Endothelial cell of umbilical vein (primary cell): ENCODE measurements around the gene CASD1. TPM values are rescaled to one million over a fixed set of nuclear protein-coding genes. Genes with fewer than 3 reads are reported as not detected.

Experiments
- BruUV-seq: library from RNA; stranded (reverse); fragments of 400-500 nt; replicated peaks from 2 replicates; lab custom pipeline; 2021; lab: Mats Ljungman, UMichigan
- CTCF ChIA-PET: fragments of 300-600, 350-600 bp; sonication (Branson Sonifier 250); formaldehyde crosslinking; loops from one replicate; lab custom pipeline; 2021; ENCODE audit warnings: antibody characterized with exemption, inconsistent platforms; lab: Charles Lee
- POLR2A ChIA-PET: fragments of 300-600, 350-600 bp; sonication (Branson Sonifier 250); formaldehyde crosslinking; loops from one replicate; lab custom pipeline; 2021; ENCODE audit warnings: antibody characterized with exemption, inconsistent platforms; lab: Charles Lee
- DNase-seq: peaks from one replicate; pipeline ENCODE4 v3.0.0-alpha.2; 2011; ENCODE audit warnings: low read depth, low spot score
- FAIRE-seq: peaks from 2 replicates; lab custom pipeline; 2011; peaks lifted over from hg19 to GRCh38; lab: Jason Lieb, UNC
- H2AFZ ChIP-seq: 2 replicates; pipeline ENCODE4 v1.6.0; 2012; ENCODE audit warnings: low read depth, low read length, control low read depth, inconsistent platforms
- H3K27ac ChIP-seq: 2 replicates; pipeline ENCODE4 v1.5.1; 2011; ENCODE audit warnings: low read depth, mild to moderate bottlenecking, control low read depth, low read length, moderate library complexity; ENCODE audit not compliant: insufficient read depth
- H3K27me3 ChIP-seq, 2 experiments: 2 replicates each; pipeline versions ENCODE4 v1.6.0 to v1.6.1; 2011; ENCODE audit warnings: low read length in 2 of 2, mixed read lengths in 1 of 2; ENCODE audit not compliant: control insufficient read depth in 2 of 2, insufficient read depth in 2 of 2
- H3K36me3 ChIP-seq, 2 experiments: 2 replicates in 1 of 2; 3 replicates in 1 of 2; pipeline ENCODE4 v1.5.1; 2011; ENCODE audit warnings: low read length in 2 of 2, mild to moderate bottlenecking in 1 of 2, moderate library complexity in 1 of 2; ENCODE audit not compliant: control insufficient read depth in 2 of 2, insufficient read depth in 2 of 2; ENCODE audit errors: extremely low read depth in 1 of 2
- H3K4me1 ChIP-seq: 3 replicates; pipeline ENCODE4 v1.5.1; 2011; ENCODE audit warnings: mild to moderate bottlenecking, low read length; ENCODE audit not compliant: control insufficient read depth, insufficient read depth; ENCODE audit errors: extremely low read depth
- H3K4me2 ChIP-seq: 2 replicates; pipeline ENCODE4 v1.6.1; 2011; ENCODE audit warnings: low read length, control low read depth, mixed read lengths; ENCODE audit not compliant: insufficient read depth
- H3K4me3 ChIP-seq, 3 experiments: fragments of 200-600 bp in 1 of 3; sonication (generic), shearing (Covaris generic) in 1 of 3; replicated peaks in 1 of 3; 2 replicates each; pipeline ENCODE4 v1.5.1; 2011 to 2016; ENCODE audit warnings: control low read depth in 3 of 3, low read length in 3 of 3, mild to moderate bottlenecking in 2 of 3, inconsistent platforms in 1 of 3, low read depth in 1 of 3, moderate library complexity in 1 of 3; ENCODE audit not compliant: insufficient read depth in 1 of 3
- H3K79me2 ChIP-seq: 2 replicates; pipeline ENCODE4 v1.6.0; 2012; ENCODE audit warnings: low read length, inconsistent platforms; ENCODE audit not compliant: control insufficient read depth, insufficient read depth
- H3K9ac ChIP-seq: replicated peaks from 2 replicates; pipeline ENCODE3; 2011; ENCODE audit warnings: low read length, control low read depth; ENCODE audit not compliant: insufficient read depth; ENCODE audit errors: extremely low read depth
- H3K9me1 ChIP-seq: replicated peaks from 3 replicates; pipeline ENCODE4 v1.6.0; 2011; ENCODE audit warnings: mild to moderate bottlenecking, low read length; ENCODE audit not compliant: control insufficient read depth, insufficient read depth; ENCODE audit errors: extremely low read depth
- H3K9me3 ChIP-seq: replicated peaks from 2 replicates; pipeline ENCODE4 v1.5.1; 2012; ENCODE audit warnings: low read length, inconsistent platforms; ENCODE audit not compliant: control insufficient read depth, insufficient read depth
- H4K20me1 ChIP-seq: replicated peaks from 2 replicates; pipeline ENCODE3; 2011; ENCODE audit warnings: mild to moderate bottlenecking, low read length; ENCODE audit not compliant: control insufficient read depth, insufficient read depth; ENCODE audit errors: extremely low read depth
- CTCF ChIP-seq, 2 donors: IDR thresholded peaks; 1 replicate in 1 of 2; 2 replicates in 1 of 2; pipeline ENCODE4 v1.5.1; 2011; ENCODE audit warnings: low read length in 2 of 2, mild to moderate bottlenecking in 2 of 2, moderate library complexity in 2 of 2, control low read depth in 1 of 2, inconsistent platforms in 1 of 2, low read depth in 1 of 2; ENCODE audit not compliant: insufficient read depth in 1 of 2; ENCODE audit errors: extremely low read depth in 1 of 2
- EZH2 ChIP-seq: IDR thresholded peaks from 2 replicates; pipeline ENCODE4 v1.6.1; 2012; ENCODE audit warnings: borderline replicate concordance, low read depth, mild to moderate bottlenecking, moderate library complexity, low read length, inconsistent platforms; ENCODE audit not compliant: severe bottlenecking
- FOS ChIP-seq: IDR thresholded peaks from 2 replicates; pipeline ENCODE4 v1.6.1; 2011; ENCODE audit warnings: mild to moderate bottlenecking, low read length, moderate library complexity, borderline replicate concordance; ENCODE audit not compliant: insufficient read depth
- GATA2 ChIP-seq: IDR thresholded peaks from 2 replicates; pipeline ENCODE4 v1.7.0; 2011; ENCODE audit warnings: low read depth, mild to moderate bottlenecking, moderate library complexity, mixed read lengths, low read length; ENCODE audit not compliant: insufficient read length, insufficient read depth
- JUN ChIP-seq: IDR thresholded peaks from 2 replicates; pipeline ENCODE4 v1.6.1; 2011; ENCODE audit warnings: borderline replicate concordance, low read depth; ENCODE audit not compliant: insufficient read length, insufficient read depth
- MAX ChIP-seq: IDR thresholded peaks from 2 replicates; pipeline ENCODE4 v1.6.1; 2011; ENCODE audit not compliant: insufficient read depth, insufficient read length
- MYC ChIP-seq: IDR thresholded peaks from one replicate; pipeline ENCODE4 v1.6.1; 2011; ENCODE audit warnings: mild to moderate bottlenecking, low read depth, low read length
- POLR2A ChIP-seq: IDR thresholded peaks from 2 replicates; pipeline ENCODE4 v1.6.1; 2012; ENCODE audit warnings: low read depth, mild to moderate bottlenecking, control low read depth, low read length
- POLR2AphosphoS5 ChIP-seq: IDR thresholded peaks from 2 replicates; pipeline ENCODE4 v1.6.1; 2012; ENCODE audit warnings: low read depth, mild to moderate bottlenecking, control low read depth, low read length, moderate library complexity; ENCODE audit not compliant: insufficient read depth
- dilution Hi-C: fragments of 300-500 bp; cut with MboI; formaldehyde crosslinking; loops from one replicate; pipeline ENCODE4 v1.15.0; 2019; ENCODE audit warnings: low sequenced_read_pairs; ENCODE audit not compliant: extremely low pct_ligation_motif_present
- intact Hi-C: fragments of 100-400 bp; cut with micrococcal nuclease; formaldehyde crosslinking; loops from one replicate; pipeline ENCODE4 v1.10.0; 2022
- polyA plus RNA-seq, 4 experiments: library from polyadenylated mRNA; depleted of rRNA in 3 of 4; stranded (reverse) in 3 of 4; unstranded in 1 of 4; fragments of >200 nt; gene quantifications; 2 replicates each; pipeline versions ENCODE4 v1.2.1 to v1.2.3, GENCODE V29; 2011 to 2012; ENCODE audit warnings: missing spikeins in 1 of 4
- total RNA-seq: library from RNA; stranded (reverse); gene quantifications from 2 replicates; pipeline ENCODE4 v1.2.3, GENCODE V29; 2021

CASD1 gene
- total and polyA plus RNA-seq, 2 donors (not counting 3 experiments of a cell fraction or from before 2014, with no cell fraction given): 8.6 to 16.0 TPM

GRCh38 chr7:94559972-94560371 lies 50.4 kb downstream of the CASD1 start:
- H3K9me3 ChIP-seq: no peaks in the 10 kb centered on the region
- CTCF ChIA-PET: no interaction called here
- FAIRE-seq (no peak), DNase-seq (no peak)
- H4K20me1 ChIP-seq: no peaks in the 10 kb centered on the region
- no peak overlapping the region for H3K4me2 ChIP-seq
- POLR2A ChIA-PET: no interaction called here
- no peaks in the 10 kb centered on the region for H3K27me3 ChIP-seq
- H3K36me3 ChIP-seq: no peaks in the 10 kb centered on the region
- no peak overlapping the region for H2AFZ ChIP-seq
- H3K4me1 ChIP-seq: peaks cover 5% of the 10 kb centered on the region
- no peak overlapping the region for H3K4me3 ChIP-seq
- H3K9me1 ChIP-seq: no peaks in the 10 kb centered on the region
- intact Hi-C loops (loop anchor here (1.0 kb wide), 1 partner anchor 8 kb away; no protein-coding TSS in a partner anchor), dilution Hi-C loops (no loop called here)
- TF ChIP-seq GATA2 (no peak), EZH2 (no peak), CTCF (IDR thresholded peaks at IDR 0.05; ENCODE audit: extremely low read depth in 1 of 2, insufficient read depth in 1 of 2, low read depth in 1 of 2, low read length in 2 of 2) (no peak)
- no peak overlapping the region for H3K27ac ChIP-seq
- no TSS peak for BruUV-seq
- H3K79me2 ChIP-seq: no peaks in the 10 kb centered on the region
- no peak overlapping the region for H3K9ac ChIP-seq

GRCh38 chr7:94561841-94562514 lies 52.4 kb downstream of the CASD1 start:
- FAIRE-seq (peak; percentile 4), DNase-seq (peak; percentile 22)
- H4K20me1 ChIP-seq: no peaks in the 10 kb centered on the region
- H3K27ac ChIP-seq: no peak overlapping the region
- H3K4me3 ChIP-seq: no peak overlapping the region
- H3K9me1 ChIP-seq: no peaks in the 10 kb centered on the region
- CTCF ChIA-PET: interaction anchor here (0.9 kb wide), 1 partner anchor 93 kb away, joined by 4 read pairs; no protein-coding TSS in a partner anchor
- no peaks in the 10 kb centered on the region for H3K27me3 ChIP-seq
- no peak for TF ChIP-seq CTCF (IDR thresholded peaks at IDR 0.05; ENCODE audit: extremely low read depth in 1 of 2, insufficient read depth in 1 of 2, low read depth in 1 of 2, low read length in 2 of 2)
- TF ChIP-seq MAX: no peak
- no peak for TF ChIP-seq FOS
- no peak for TF ChIP-seq MYC
- no peak for TF ChIP-seq POLR2A
- TF ChIP-seq GATA2: no peak
- no peak for TF ChIP-seq JUN
- TF ChIP-seq EZH2: no peak
- TF ChIP-seq POLR2AphosphoS5: no peak
- dilution Hi-C loops: no loop called here
- H2AFZ ChIP-seq: no peak overlapping the region
- BruUV-seq: no TSS peak
- intact Hi-C loops: no loop called here
- H3K9me3 ChIP-seq: no peaks in the 10 kb centered on the region
- peaks cover 5% of the 10 kb centered on the region for H3K4me1 ChIP-seq
- POLR2A ChIA-PET: no interaction called here
- H3K4me2 ChIP-seq: no peak overlapping the region
- no peaks in the 10 kb centered on the region for H3K79me2 ChIP-seq
- no peak overlapping the region for H3K9ac ChIP-seq
- no peaks in the 10 kb centered on the region for H3K36me3 ChIP-seq
